Uterus (tissue), 2 donors: Measurements from ENCODE around the gene CDK10.

ENCODE experiments used
- CTCF ChIP-seq, 4 experiments: fragments of 200-600 bp in 2 of 4; fragments of 450-650 bp in 2 of 4; sonication (generic) in 2 of 4; IDR thresholded peaks; one replicate each; pipeline ENCODE4 v1.5.1; 2016 to 2019; ENCODE audit warnings: antibody characterized with exemption in 4 of 4, mild to moderate bottlenecking in 2 of 4, moderate library complexity in 1 of 4
- POLR2A ChIP-seq, 2 donors: fragments of 450-650 bp; IDR thresholded peaks; one replicate each; pipeline ENCODE4 v1.6.1; 2016; ENCODE audit warnings: antibody characterized with exemption in 2 of 2, mild to moderate bottlenecking in 1 of 2, moderate library complexity in 1 of 2

GRCh38 chr16:89716493-89716892 is 30.0 kb downstream of the CDK10 start:
- TF ChIP-seq CTCF (IDR thresholded peaks at IDR 0.05) (no peak), POLR2A (IDR thresholded peaks at IDR 0.05) (no peak)
